HG02623 (cell line): ENCODE results near the gene ADAMTSL1.

ENCODE experiments used
- ATAC-seq: cut with Tn5 transposase; IDR thresholded peaks from one replicate; pipeline ENCODE4 v1.9.1; 2021; ENCODE audit warnings: moderate library complexity; ENCODE audit not compliant: unreplicated experiment

ADAMTSL1 gene

GRCh38 chr9:18795947-18796671 is 322.2 kb downstream of the ADAMTSL1 start:
- ATAC-seq, result no peak

DNA sequence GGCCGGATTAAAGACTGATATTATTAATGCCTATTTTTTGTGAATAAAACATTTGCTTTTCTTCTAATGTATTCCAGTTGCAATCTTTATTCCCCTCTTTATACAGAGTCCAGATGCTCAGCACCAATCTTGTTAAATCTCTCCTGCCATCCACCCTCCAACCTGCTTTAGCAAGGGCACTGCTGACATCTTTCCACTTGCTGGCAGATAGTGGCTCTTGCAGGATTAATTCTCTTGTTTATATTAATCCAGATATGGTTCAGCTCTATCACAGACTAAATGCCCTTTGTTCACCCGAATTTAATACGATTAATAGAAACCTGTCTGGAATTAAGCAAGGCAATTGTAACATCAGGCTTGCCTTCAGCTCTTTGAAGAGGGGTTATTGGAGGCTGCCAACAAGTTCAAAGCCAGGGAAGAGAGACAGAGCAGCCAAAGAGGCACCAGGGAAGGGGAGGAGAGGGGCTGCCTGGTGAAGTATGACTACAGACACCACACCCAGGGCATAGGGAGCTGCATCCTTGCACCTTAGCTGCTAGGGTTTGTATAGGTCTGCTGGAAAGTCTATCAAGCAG is 322.8 kb downstream of the ADAMTSL1 start:
- no peak for ATAC-seq

- no peak for ATAC-seq
Measured at GRCh38 chr9:18798106-18798505, 324.2 kb downstream of the ADAMTSL1 start.

DNA sequence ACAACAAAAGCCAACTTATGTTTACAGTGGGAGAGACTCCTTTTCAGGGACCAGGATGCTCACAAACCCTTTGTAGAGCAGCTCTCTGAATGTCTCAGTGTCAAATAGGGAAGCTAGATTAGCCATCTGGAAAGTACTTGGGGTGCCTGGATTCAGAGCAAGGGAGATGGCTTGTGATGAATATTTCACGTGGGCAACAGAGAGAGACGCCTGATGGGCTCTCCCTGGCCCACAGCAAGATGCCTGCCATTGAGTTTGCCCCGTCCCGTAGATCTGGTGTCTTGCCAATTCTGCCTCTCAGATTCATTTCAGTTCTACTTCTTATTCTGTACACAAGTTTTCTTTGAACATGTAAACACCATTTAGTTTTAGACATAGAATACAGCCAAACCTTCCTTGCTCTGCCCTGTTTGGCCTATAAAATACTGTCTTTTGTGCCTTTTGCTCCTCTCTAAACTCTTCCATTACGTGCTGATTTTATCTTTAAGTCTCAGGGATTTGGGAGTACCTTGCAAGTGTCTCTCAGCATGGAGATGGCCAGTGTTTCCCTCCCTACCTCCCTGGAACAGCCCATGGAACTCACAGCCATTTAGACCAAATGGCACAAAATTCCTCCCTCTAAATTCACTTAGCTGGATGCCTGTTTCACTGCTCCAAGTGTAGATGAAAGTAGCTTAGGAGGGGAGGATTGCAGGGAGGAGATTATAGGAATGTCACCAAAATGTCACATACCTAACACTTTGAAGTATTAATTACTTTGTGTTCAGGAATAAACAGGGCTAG is 324.7 kb downstream of the ADAMTSL1 start:
- ATAC-seq, result no peak

DNA sequence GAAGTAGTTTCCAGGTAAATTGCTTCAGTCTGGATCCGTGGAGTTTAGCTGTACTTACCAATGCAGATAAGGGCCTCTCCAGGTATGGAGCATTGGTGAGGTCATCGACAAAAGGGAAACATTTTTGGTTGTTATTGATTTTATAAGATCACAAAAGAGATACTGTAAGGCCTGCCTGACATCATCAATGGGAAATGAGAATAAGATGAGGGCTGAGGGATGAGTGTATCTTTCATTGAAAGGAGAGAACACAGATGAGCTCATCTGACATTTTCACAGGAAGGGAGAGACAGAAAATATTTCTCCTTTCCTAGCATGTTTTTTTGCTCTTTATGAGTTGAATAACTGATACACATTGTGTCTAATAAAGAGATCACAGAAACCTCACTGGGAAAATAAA is 325.5 kb downstream of the ADAMTSL1 start:
- ATAC-seq, result no peak

- no peak for ATAC-seq
Measured at GRCh38 chr9:18800579-18800978, 326.6 kb downstream of the ADAMTSL1 start.

DNA sequence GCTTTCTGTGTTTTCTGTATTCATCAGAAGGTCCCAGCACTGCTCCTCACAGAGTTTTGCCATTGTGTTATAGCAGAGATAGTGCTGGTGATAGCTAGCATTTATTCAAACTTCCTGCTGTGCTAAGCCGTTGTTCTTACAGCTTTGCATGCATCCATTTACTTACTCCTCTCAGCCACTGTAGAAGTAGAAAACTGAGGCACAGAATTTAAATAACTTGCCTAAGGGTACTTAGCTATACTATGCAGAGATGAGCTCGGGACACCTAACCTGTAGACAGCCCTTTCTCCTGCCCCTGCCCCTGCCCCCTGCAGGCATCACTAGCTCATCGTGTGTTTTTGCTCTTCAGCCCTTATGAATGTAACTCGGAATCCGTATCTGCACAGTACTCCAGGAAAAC is 331.4 kb downstream of the ADAMTSL1 start:
- no peak for ATAC-seq

- ATAC-seq, result no peak
Measured at GRCh38 chr9:18806232-18807080, 332.5 kb downstream of the ADAMTSL1 start.

DNA sequence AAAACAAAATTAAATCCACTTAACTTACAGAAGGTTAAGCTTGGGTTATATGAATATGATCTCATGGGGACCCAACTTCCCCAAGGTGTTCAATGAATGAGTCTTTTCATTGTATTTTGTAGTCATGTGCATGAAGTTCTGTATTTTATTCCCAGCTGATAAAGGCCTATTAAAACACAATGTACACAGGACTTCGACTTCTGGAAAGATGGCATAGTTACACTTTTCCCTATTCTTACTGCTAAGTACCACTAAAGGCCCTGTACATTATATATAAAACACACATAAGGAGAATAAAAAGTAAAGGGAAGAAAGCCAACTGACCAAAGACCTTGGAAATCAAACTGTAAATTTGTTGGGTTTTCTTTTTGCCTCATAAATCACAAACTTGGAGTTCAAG is 336.6 kb downstream of the ADAMTSL1 start:
- ATAC-seq, result no peak

DNA sequence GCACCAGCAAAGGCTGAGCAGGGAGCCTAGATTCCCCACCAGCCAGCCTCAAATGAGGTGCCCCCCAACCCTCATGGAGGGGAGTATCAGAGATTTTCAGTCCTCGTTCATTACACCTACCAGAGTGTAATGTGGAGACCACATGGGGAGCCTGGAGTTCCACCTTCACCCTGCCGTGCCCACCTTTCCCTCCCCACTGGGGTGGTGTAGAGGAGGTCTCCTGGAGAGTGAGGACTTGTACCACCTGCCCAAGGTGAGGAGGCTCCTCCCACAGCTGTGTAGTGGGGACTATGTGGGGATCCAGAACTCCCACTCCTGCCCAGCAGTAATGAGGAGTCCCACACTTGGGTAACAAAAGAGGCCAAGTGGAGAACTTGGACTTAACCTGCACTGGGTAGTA is 337.2 kb downstream of the ADAMTSL1 start:
- ATAC-seq, result no peak

GRCh38 chr9:18819418-18819817 is 345.5 kb downstream of the ADAMTSL1 start:
- ATAC-seq, result no peak

DNA sequence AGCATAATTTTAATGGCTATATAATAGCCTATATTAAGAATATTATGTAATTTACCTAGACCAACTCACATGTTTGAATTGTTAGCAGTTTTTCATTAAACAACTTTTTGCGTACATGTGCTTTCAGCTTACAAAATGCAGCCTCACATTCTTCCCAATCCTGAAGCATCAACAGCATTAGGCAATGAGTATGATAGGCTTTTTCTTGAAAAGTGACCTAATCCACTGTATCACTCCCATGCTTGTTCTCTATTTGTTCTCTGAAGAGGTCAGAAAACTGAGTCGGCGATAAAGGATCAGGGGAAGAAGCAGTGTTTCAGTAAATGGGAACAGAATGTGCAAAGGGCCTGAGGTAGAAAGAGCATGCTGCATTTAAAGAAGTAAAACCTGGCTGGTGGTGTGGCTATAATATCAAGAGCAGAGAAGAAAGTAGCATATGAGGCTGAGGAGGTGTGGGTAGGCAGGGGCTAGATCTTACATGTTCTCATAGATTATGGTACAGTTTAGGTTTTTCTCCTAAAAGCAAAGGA is 346.7 kb downstream of the ADAMTSL1 start:
- ATAC-seq, result no peak

GRCh38 chr9:18821788-18822187 is 347.8 kb downstream of the ADAMTSL1 start:
- ATAC-seq, result no peak

DNA sequence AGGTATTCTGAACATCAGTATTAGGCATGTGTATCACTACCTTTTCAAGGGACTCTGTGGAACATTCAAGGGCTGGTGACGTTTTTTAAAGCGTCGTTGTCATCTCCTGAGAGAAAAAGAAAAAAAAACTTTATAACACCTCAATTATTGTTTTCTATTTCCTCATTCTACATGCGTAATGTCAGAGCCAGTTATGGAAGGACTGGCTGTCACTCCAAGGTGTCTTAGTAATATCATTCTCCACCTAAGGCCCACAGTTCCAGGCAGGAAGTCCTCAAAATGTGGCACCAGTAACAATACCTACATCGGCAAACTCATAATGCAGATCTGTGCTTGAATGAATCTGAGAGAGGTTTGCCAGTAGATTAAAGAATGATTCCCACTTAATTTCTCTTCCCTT is 348.9 kb downstream of the ADAMTSL1 start:
- no peak for ATAC-seq

DNA sequence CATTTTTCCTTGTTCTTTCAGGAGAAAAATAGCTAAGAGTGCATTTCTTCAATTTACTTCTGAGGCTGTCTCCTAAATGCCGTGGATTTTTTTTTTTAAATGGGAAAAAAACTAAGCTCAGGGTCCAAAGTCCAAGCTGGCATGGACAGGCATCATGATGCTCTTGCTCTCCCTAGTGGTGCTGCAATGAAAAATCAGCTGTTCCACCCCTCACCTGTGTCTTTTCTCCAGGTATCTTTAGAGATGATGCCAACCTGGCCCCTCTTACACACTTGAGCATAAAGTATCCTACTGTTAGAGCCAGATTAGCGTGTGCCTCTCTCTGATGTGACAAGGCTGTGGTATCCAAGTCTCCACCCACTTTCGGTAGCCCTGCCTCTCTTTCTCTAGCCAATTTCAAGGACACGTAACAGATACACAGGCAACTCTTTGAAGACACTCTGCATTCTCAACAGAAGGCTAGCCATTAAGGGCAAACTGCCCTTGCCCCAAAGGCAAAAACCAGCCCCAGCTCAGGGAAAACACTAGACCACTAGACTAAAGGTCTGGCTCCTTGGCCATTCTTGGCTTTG is 350.2 kb downstream of the ADAMTSL1 start:
- ATAC-seq, result no peak

- ATAC-seq, result no peak
Measured at GRCh38 chr9:18825656-18826170, 351.8 kb downstream of the ADAMTSL1 start.

- no peak for ATAC-seq
Measured at GRCh38 chr9:18826248-18826647, 352.3 kb downstream of the ADAMTSL1 start.

DNA sequence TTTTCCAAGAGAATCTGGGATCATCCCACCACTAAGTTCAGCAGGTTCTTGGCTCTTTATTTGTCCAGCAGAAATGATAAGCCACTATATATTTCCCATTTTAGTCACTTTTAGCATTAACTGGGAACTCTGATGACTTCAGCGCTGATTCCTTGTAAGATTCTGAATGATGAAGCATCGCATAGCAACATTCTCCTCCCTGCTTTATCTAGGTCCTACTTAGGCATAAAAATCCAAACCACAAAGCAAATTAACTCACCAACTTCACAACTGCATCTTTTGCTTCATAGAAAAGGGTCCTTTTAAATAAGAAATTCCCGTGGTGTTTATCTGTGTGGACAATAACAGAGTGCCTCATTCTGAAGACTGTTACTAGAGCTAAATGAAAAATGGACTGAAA is 355.1 kb downstream of the ADAMTSL1 start:
- ATAC-seq, result no peak

- no peak for ATAC-seq
Measured at GRCh38 chr9:18829873-18830272, 355.9 kb downstream of the ADAMTSL1 start.

DNA sequence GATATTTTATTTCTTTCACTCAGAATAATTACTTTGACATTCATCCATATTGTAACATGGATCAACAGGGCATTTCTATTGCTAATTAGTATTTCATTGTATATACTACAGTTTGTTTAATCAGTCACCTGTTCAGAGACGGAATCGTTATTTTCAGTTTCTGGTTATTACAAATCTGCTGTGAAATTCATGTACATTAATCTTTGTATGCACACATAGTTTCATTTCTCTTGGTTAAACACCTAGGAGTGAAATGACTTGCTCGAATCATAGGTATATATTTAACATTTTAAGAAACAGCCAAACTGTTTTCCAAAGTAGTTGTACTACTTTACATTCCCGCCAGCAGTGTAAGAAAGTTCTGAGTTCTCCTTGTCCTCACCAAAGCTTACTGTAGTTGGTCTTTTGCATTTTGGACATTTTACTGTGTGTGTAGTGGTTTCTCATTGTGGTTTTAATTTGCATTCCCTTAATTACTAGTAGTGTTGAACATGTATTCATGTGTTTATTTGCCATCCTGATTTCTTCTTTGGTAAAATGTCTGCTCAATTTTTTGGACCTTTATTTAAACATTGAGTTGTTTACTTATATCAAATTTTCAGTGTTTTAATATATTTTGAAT is 360.9 kb downstream of the ADAMTSL1 start:
- ATAC-seq, result peak; percentile 54
